NOMO-1 treated with dmso at 0.1 percent for 144 hours (cell line): ENCODE data around the gene TMEM176B.
"Not testable (repeated sequence)": the region's sequence is repeated elsewhere in the genome, so short reads cannot be mapped to it uniquely, and the experiment has no call there.

Experiments used
- DNase-seq: peaks from one replicate; lab custom pipeline; 2025; ENCODE audit not compliant: unreplicated experiment; lab: John Stamatoyannopoulos, UW

TMEM176B gene

GRCh38 chr7:150791746-150792452 lies 8.3 kb downstream of the TMEM176B start:
- no peak for DNase-seq

- DNase-seq: no peak
These were observed 8.9 kb downstream of the TMEM176B start for GRCh38 chr7:150791304-150791703.

GRCh38 chr7:150790416-150791075 lies 9.6 kb downstream of the TMEM176B start:
- DNase-seq: no peak

- DNase-seq: no peak
These were observed 11.5 kb downstream of the TMEM176B start for GRCh38 chr7:150788474-150789269.

GRCh38 chr7:150787321-150788281 lies 12.6 kb downstream of the TMEM176B start:
- peak; percentile 66 for DNase-seq

GRCh38 chr7:150784954-150785353 lies 15.2 kb downstream of the TMEM176B start:
- no peak for DNase-seq

GRCh38 chr7:150784120-150784736 lies 15.9 kb downstream of the TMEM176B start:
- DNase-seq: no peak

- DNase-seq: no peak
These were observed 18.2 kb downstream of the TMEM176B start for GRCh38 chr7:150781961-150782360.

- no peak for DNase-seq
These were observed 19.1 kb downstream of the TMEM176B start for GRCh38 chr7:150781103-150781502.

- DNase-seq: no peak
These were observed 19.9 kb downstream of the TMEM176B start for GRCh38 chr7:150780292-150780691.

GRCh38 chr7:150778738-150779301 lies 21.3 kb downstream of the TMEM176B start:
- DNase-seq: no peak

- no peak for DNase-seq
These were observed 22.0 kb downstream of the TMEM176B start for GRCh38 chr7:150778014-150778737.

- not testable (repeated sequence) for DNase-seq
These were observed 26.0 kb downstream of the TMEM176B start for GRCh38 chr7:150774131-150774530.

- no peak for DNase-seq
These were observed 30.4 kb downstream of the TMEM176B start for GRCh38 chr7:150769768-150770167.

GRCh38 chr7:150766334-150766709 lies 33.8 kb downstream of the TMEM176B start:
- DNase-seq: no peak

GRCh38 chr7:150759479-150759878 lies 40.7 kb downstream of the TMEM176B start:
- DNase-seq: no peak

GRCh38 chr7:150756858-150757257 lies 43.3 kb downstream of the TMEM176B start:
- DNase-seq: no peak

GRCh38 chr7:150756166-150756565 lies 44.0 kb downstream of the TMEM176B start:
- no peak for DNase-seq

GRCh38 chr7:150755473-150756099 lies 44.6 kb downstream of the TMEM176B start:
- no peak for DNase-seq
